ENCODE data around the gene SYNPO.

Gene SYNPO

GRCh38 chr5:150640311-150641005 lies at the start of gene SYNPO:
SYNPO (plus strand) TSS chr5:150640660; CDS start chr5:150648276, 7,616 bp downstream.
- no peak for DNase-seq

GRCh38 chr5:150590979-150591695 lies 49.3 kb upstream of the SYNPO start:
- no peak for DNase-seq

GRCh38 chr5:150593593-150593992 lies 46.9 kb upstream of the SYNPO start:
- no peak for DNase-seq

- no peak for DNase-seq
Observed at GRCh38 chr5:150593996-150594395, 46.5 kb upstream of the SYNPO start.

GRCh38 chr5:150595466-150596031 lies 44.9 kb upstream of the SYNPO start:
- DNase-seq, result no peak

- DNase-seq, result no peak
Observed at GRCh38 chr5:150596313-150596712, 44.1 kb upstream of the SYNPO start.

GRCh38 chr5:150596826-150597225 lies 43.6 kb upstream of the SYNPO start:
- DNase-seq, result no peak

GRCh38 chr5:150598006-150598405 lies 42.5 kb upstream of the SYNPO start:
- DNase-seq, result no peak

GRCh38 chr5:150598821-150599273 lies 41.6 kb upstream of the SYNPO start:
- no peak for DNase-seq

- no peak for DNase-seq
Observed at GRCh38 chr5:150599281-150599680, 41.2 kb upstream of the SYNPO start.

- peak; percentile 65 to 69 for DNase-seq
Observed at GRCh38 chr5:150599917-150600511, 40.4 kb upstream of the SYNPO start.

- DNase-seq, result peak in 1 of 2 experiments; percentile 3
Observed at GRCh38 chr5:150600616-150601490, 39.6 kb upstream of the SYNPO start.

GRCh38 chr5:150601491-150602345 lies 38.7 kb upstream of the SYNPO start:
- DNase-seq, result no peak

GRCh38 chr5:150603052-150603451 lies 37.4 kb upstream of the SYNPO start:
- no peak for DNase-seq

- DNase-seq, result no peak
Observed at GRCh38 chr5:150603491-150603890, 37.0 kb upstream of the SYNPO start.

- no peak for DNase-seq
Observed at GRCh38 chr5:150604010-150604409, 36.5 kb upstream of the SYNPO start.

- no peak for DNase-seq
Observed at GRCh38 chr5:150604894-150605440, 35.5 kb upstream of the SYNPO start.

- DNase-seq, result no peak
Observed at GRCh38 chr5:150605546-150605945, 34.9 kb upstream of the SYNPO start.

- no peak for DNase-seq
Observed at GRCh38 chr5:150606476-150606875, 34.0 kb upstream of the SYNPO start.

GRCh38 chr5:150607105-150607504 lies 33.4 kb upstream of the SYNPO start:
- DNase-seq, result no peak

- DNase-seq, result no peak
Observed at GRCh38 chr5:150607991-150608390, 32.5 kb upstream of the SYNPO start.

Data from SHP77 (cell line).